ENCODE data around the gene CPTP. TPM values are rescaled to one million over a fixed set of nuclear protein-coding genes. Genes with fewer than 3 reads are reported as not detected.

Gene CPTP
- total and polyA plus RNA-seq, 2 of the 13 experiments (the other 11 are each of a cell fraction or from before 2014, with no cell fraction given): 5.5 to 9.3 TPM

GRCh38 chr1:1325288-1326074 is 879 bp downstream of the CPTP start (continued):
- TF ChIP-seq, protein P1, sequence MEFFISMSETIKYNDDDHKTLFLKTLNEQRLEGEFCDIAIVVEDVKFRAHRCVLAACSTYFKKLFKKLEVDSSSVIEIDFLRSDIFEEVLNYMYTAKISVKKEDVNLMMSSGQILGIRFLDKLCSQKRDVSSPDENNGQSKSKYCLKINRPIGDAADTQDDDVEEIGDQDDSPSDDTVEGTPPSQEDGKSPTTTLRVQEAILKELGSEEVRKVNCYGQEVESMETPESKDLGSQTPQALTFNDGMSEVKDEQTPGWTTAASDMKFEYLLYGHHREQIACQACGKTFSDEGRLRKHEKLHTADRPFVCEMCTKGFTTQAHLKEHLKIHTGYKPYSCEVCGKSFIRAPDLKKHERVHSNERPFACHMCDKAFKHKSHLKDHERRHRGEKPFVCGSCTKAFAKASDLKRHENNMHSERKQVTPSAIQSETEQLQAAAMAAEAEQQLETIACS (CRISPR knock-in tag; IDR thresholded peaks at IDR 0.05): no peak
- peak; percentile 13 for TF ChIP-seq MED8 (CRISPR knock-in tag; IDR thresholded peaks at IDR 0.05; ENCODE audit: insufficient replicate concordance)
- TF ChIP-seq SAP130 (CRISPR knock-in tag; IDR thresholded peaks at IDR 0.05; ENCODE audit: low read depth): no peak
- no peak for TF ChIP-seq ZFAT (CRISPR knock-in tag; conservative IDR thresholded peaks at IDR 0.05)
- no peak for TF ChIP-seq MTF1 (CRISPR knock-in tag; IDR thresholded peaks at IDR 0.05)
- no peak for TF ChIP-seq ZNF263 (CRISPR knock-in tag; IDR thresholded peaks at IDR 0.05)
- TF ChIP-seq, protein P2, sequence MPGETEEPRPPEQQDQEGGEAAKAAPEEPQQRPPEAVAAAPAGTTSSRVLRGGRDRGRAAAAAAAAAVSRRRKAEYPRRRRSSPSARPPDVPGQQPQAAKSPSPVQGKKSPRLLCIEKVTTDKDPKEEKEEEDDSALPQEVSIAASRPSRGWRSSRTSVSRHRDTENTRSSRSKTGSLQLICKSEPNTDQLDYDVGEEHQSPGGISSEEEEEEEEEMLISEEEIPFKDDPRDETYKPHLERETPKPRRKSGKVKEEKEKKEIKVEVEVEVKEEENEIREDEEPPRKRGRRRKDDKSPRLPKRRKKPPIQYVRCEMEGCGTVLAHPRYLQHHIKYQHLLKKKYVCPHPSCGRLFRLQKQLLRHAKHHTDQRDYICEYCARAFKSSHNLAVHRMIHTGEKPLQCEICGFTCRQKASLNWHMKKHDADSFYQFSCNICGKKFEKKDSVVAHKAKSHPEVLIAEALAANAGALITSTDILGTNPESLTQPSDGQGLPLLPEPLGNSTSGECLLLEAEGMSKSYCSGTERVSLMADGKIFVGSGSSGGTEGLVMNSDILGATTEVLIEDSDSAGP (CRISPR knock-in tag; IDR thresholded peaks at IDR 0.05; ENCODE audit: borderline replicate concordance): no peak; the same call in 1 of the 2 replicates
- TF ChIP-seq ZBED4 (CRISPR knock-in tag; IDR thresholded peaks at IDR 0.05; ENCODE audit: borderline replicate concordance): no peak
- TF ChIP-seq HNF4G (IDR thresholded peaks at IDR 0.05; ENCODE audit: borderline replicate concordance, low read depth, low read length): no peak
- TF ChIP-seq HNF4G (CRISPR knock-in tag; IDR thresholded peaks at IDR 0.05; ENCODE audit: borderline replicate concordance, low read depth): no peak
- TF ChIP-seq ZHX1 (CRISPR knock-in tag; IDR thresholded peaks at IDR 0.05; ENCODE audit: low read depth): no peak
- TF ChIP-seq ATF7 (IDR thresholded peaks at IDR 0.05): no peak
- TF ChIP-seq ATF7 (CRISPR knock-in tag; IDR thresholded peaks at IDR 0.05): 0 out of 2 replicates have a peak, but pooled peaks have one; percentile 9
- no peak for TF ChIP-seq PRMT3 (CRISPR knock-in tag; IDR thresholded peaks at IDR 0.05; ENCODE audit: borderline replicate concordance, low read depth)
- no peak for TF ChIP-seq ZNF790 (CRISPR knock-in tag; IDR thresholded peaks at IDR 0.05; ENCODE audit: borderline replicate concordance)
- TF ChIP-seq RFX5 (IDR thresholded peaks at IDR 0.05; ENCODE audit: low read depth, low read length): no peak
- TF ChIP-seq LCORL (IDR thresholded peaks at IDR 0.05): no peak
- TF ChIP-seq LCORL (CRISPR knock-in tag; IDR thresholded peaks at IDR 0.05): 0 out of 2 replicates have a peak, but pooled peaks have one; percentile 7
- TF ChIP-seq, protein P3, sequence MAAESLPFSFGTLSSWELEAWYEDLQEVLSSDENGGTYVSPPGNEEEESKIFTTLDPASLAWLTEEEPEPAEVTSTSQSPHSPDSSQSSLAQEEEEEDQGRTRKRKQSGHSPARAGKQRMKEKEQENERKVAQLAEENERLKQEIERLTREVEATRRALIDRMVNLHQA (CRISPR knock-in tag; IDR thresholded peaks at IDR 0.05): no peak
